SU-DHL-6 (cell line): ENCODE measurements around the gene C11orf58.

Source experiments
- H2AFZ ChIP-seq: fragments of 200-600 bp; sonication (generic); 2 replicates; pipeline ENCODE4 v1.6.1; 2014; ENCODE audit warnings: low read depth, mild to moderate bottlenecking, moderate library complexity, mixed read lengths, antibody characterized with exemption, low read length; ENCODE audit not compliant: severe bottlenecking
- H3F3A ChIP-seq: fragments of 200-600 bp; shearing (Covaris generic); 2 replicates; pipeline ENCODE4 v1.6.0; 2016; ENCODE audit warnings: antibody characterized with exemption, mild to moderate bottlenecking; ENCODE audit not compliant: insufficient read depth
- H3K27ac ChIP-seq: fragments of 200-600 bp; sonication (generic); 2 replicates; pipeline ENCODE4 v1.5.1; 2016; ENCODE audit warnings: low read depth, mild to moderate bottlenecking, low read length, moderate library complexity, mixed read lengths
- H3K27me3 ChIP-seq: fragments of 200-600 bp; sonication (generic), shearing (Covaris generic); 2 replicates; pipeline ENCODE4 v1.6.0; 2014; ENCODE audit warnings: mild to moderate bottlenecking, low read length
- H3K36me3 ChIP-seq: fragments of 200-600 bp; sonication (generic); 2 replicates; pipeline ENCODE4 v1.6.1; 2014; ENCODE audit warnings: mild to moderate bottlenecking, low read length, mixed read lengths
- H3K4me2 ChIP-seq: fragments of 300-600, 200-600 bp; shearing (Covaris generic), sonication (generic); 2 replicates; pipeline ENCODE4 v1.6.0; 2014; ENCODE audit warnings: low read length, low read depth, mild to moderate bottlenecking; ENCODE audit not compliant: poor library complexity, severe bottlenecking
- H3K4me3 ChIP-seq: fragments of 200-600 bp; sonication (generic); 2 replicates; pipeline ENCODE4 v1.5.1; 2014; ENCODE audit warnings: antibody characterized with exemption, low read length, mild to moderate bottlenecking, mixed read lengths; ENCODE audit not compliant: insufficient read depth, poor library complexity, severe bottlenecking
- H3K79me2 ChIP-seq: fragments of 200-600 bp; sonication (generic); 2 replicates; pipeline ENCODE4 v1.6.1; 2014; ENCODE audit warnings: mild to moderate bottlenecking, low read length, moderate library complexity; ENCODE audit not compliant: insufficient read depth
- H3K9ac ChIP-seq: fragments of 200-600 bp; sonication (generic); 2 replicates; pipeline ENCODE4 v1.7.0; 2014; ENCODE audit warnings: mild to moderate bottlenecking, low read length
- H3K9me2 ChIP-seq: fragments of 200-600 bp; sonication (generic); replicated peaks from 2 replicates; pipeline ENCODE4 v1.6.1; 2014; ENCODE audit warnings: low read length; ENCODE audit not compliant: insufficient read depth
- H3K9me3 ChIP-seq: fragments of 200-600 bp; sonication (generic); 2 replicates; pipeline ENCODE4 v1.6.1; 2014; ENCODE audit warnings: low read length, mixed read lengths; ENCODE audit not compliant: insufficient read depth
- H4K20me1 ChIP-seq: fragments of 200-600 bp; sonication (generic); 2 replicates; pipeline ENCODE4 v1.6.1; 2014; ENCODE audit warnings: low read depth, mild to moderate bottlenecking, antibody characterized with exemption, low read length, moderate library complexity, mixed read lengths
- CTCF ChIP-seq: fragments of 200-600 bp; sonication (generic); IDR thresholded peaks from one replicate; pipeline ENCODE4 v1.5.1; 2017; ENCODE audit warnings: antibody characterized with exemption, mild to moderate bottlenecking, low read length, moderate library complexity; ENCODE audit not compliant: insufficient read depth, poor library complexity, severe bottlenecking
- EZH2phosphoT487 ChIP-seq: fragments of 200-600 bp; sonication (generic), shearing (Covaris generic); conservative IDR thresholded peaks from 2 replicates; pipeline ENCODE4 v1.6.1; 2018; ENCODE audit warnings: mild to moderate bottlenecking, antibody characterized with exemption, low read length, moderate library complexity, mixed read lengths

Gene C11orf58

GRCh38 chr11:16749092-16749491 is 10.6 kb downstream of the C11orf58 start:
- H4K20me1 ChIP-seq: peaks cover 27% of the 10 kb centered on the region
- H3K9ac ChIP-seq: no peak overlapping the region
- no peaks in the 10 kb centered on the region for H3K27me3 ChIP-seq
- H3K9me2 ChIP-seq: no peaks in the 10 kb centered on the region
- no peaks in the 10 kb centered on the region for H3K9me3 ChIP-seq
- no peak for TF ChIP-seq CTCF
- no peak for TF ChIP-seq EZH2phosphoT487
- no peak overlapping the region for H3K27ac ChIP-seq
- H3K4me2 ChIP-seq: no peak overlapping the region
- no peaks in the 10 kb centered on the region for H3F3A ChIP-seq
- H3K36me3 ChIP-seq: peaks cover 75% of the 10 kb centered on the region
- H3K79me2 ChIP-seq: peaks cover 38% of the 10 kb centered on the region
- H2AFZ ChIP-seq: no peak overlapping the region
- H3K4me3 ChIP-seq: no peak overlapping the region

GRCh38 chr11:16749666-16750065 is 11.2 kb downstream of the C11orf58 start:
- Histone ChIP-seq H3K79me2 (peaks cover 32% of the 10 kb centered on the region), H3K36me3 (peaks cover 73% of the 10 kb centered on the region)
- TF ChIP-seq EZH2phosphoT487: no peak
- TF ChIP-seq CTCF: no peak

GRCh38 chr11:16750417-16750816 is 12.0 kb downstream of the C11orf58 start:
- H3K4me3 ChIP-seq: no peak overlapping the region
- no peaks in the 10 kb centered on the region for H3F3A ChIP-seq
- no peaks in the 10 kb centered on the region for H3K27me3 ChIP-seq
- no peak overlapping the region for H3K9ac ChIP-seq
- no peaks in the 10 kb centered on the region for H3K9me2 ChIP-seq
- peaks cover 67% of the 10 kb centered on the region for H3K36me3 ChIP-seq
- no peak overlapping the region for H3K27ac ChIP-seq
- TF ChIP-seq CTCF: no peak
- TF ChIP-seq EZH2phosphoT487: no peak
- peaks cover 25% of the 10 kb centered on the region for H3K79me2 ChIP-seq
- no peak overlapping the region for H2AFZ ChIP-seq
- H3K9me3 ChIP-seq: no peaks in the 10 kb centered on the region
- peaks cover 13% of the 10 kb centered on the region; the same call in 1 of the 2 replicates for H4K20me1 ChIP-seq
- no peak overlapping the region for H3K4me2 ChIP-seq

More at GRCh38 chr11:16749666-16750065, 11.2 kb downstream of the C11orf58 start:
- H3K9ac ChIP-seq: no peak overlapping the region
- H3K4me3 ChIP-seq: no peak overlapping the region
- no peak overlapping the region for H2AFZ ChIP-seq
- no peak overlapping the region for H3K27ac ChIP-seq
- no peaks in the 10 kb centered on the region for H3K27me3 ChIP-seq
- H3K9me3 ChIP-seq: no peaks in the 10 kb centered on the region
- peaks cover 21% of the 10 kb centered on the region for H4K20me1 ChIP-seq
- H3K4me2 ChIP-seq: no peak overlapping the region
- no peaks in the 10 kb centered on the region for H3K9me2 ChIP-seq
- H3F3A ChIP-seq: no peaks in the 10 kb centered on the region
